CD4-positive, alpha-beta T cell (primary cell): Measurements from ENCODE around the gene EML6. TPM values are rescaled to one million over a fixed set of nuclear protein-coding genes. Genes with fewer than 3 reads are reported as not detected.

Source experiments
- ATAC-seq: fragments of 200-7000 bp; cut with Tn5 transposase; one replicate; pipeline ENCODE4 v1.10.0; 2022; ENCODE audit warnings: mild to moderate bottlenecking; ENCODE audit not compliant: poor library complexity
- CTCF ChIA-PET: fragments of 350-600 bp; sonication (Branson Sonifier 250); formaldehyde crosslinking; loops from one replicate; lab custom pipeline; 2021; ENCODE audit warnings: antibody characterized with exemption, inconsistent platforms; lab: Charles Lee
- POLR2A ChIA-PET: fragments of 350-600 bp; sonication (Branson Sonifier 250); formaldehyde crosslinking; loops from one replicate; lab custom pipeline; 2021; ENCODE audit warnings: antibody characterized with exemption, inconsistent platforms; lab: Charles Lee
- DNase-seq, 14 experiments: peaks; one replicate each; pipeline ENCODE4 v3.0.0-alpha.2; 2013 to 2020; ENCODE audit warnings: mixed read lengths in 2 of 14
- H3K27ac ChIP-seq, 2 donors: one replicate each; pipeline versions ENCODE4 v1.5.1 to v1.7.0; 2013; ENCODE audit warnings: low read length in 2 of 2, low read depth in 1 of 2, mild to moderate bottlenecking in 1 of 2
- H3K27me3 ChIP-seq, 2 experiments: 1 replicate in 1 of 2; 2 replicates in 1 of 2; pipeline versions ENCODE4 v1.6.1 to v1.7.0; 2013; ENCODE audit warnings: low read length in 2 of 2, control low read depth in 1 of 2, mild to moderate bottlenecking in 1 of 2, moderate library complexity in 1 of 2; ENCODE audit not compliant: insufficient read depth in 2 of 2, control insufficient read depth in 1 of 2
- H3K36me3 ChIP-seq: one replicate; pipeline ENCODE4 v1.6.1; 2013; ENCODE audit warnings: low read length, control low read depth; ENCODE audit not compliant: insufficient read depth
- H3K4me1 ChIP-seq: one replicate; pipeline ENCODE4 v1.6.1; 2013; ENCODE audit warnings: low read length, control low read depth; ENCODE audit not compliant: insufficient read depth
- H3K4me3 ChIP-seq: one replicate; pipeline ENCODE4 v1.5.1; 2013; ENCODE audit warnings: mild to moderate bottlenecking, low read length, moderate library complexity
- H3K9me3 ChIP-seq, 2 experiments: 1 replicate in 1 of 2; 2 replicates in 1 of 2; pipeline versions ENCODE4 v1.6.1 to v1.7.0; 2013; ENCODE audit warnings: low read length in 2 of 2, mild to moderate bottlenecking in 2 of 2, control low read depth in 1 of 2, moderate library complexity in 1 of 2; ENCODE audit not compliant: control insufficient read depth in 1 of 2, insufficient read depth in 1 of 2
- H3K27ac Mint-ChIP-seq: one replicate; pipeline ENCODE4 v1.8.0; 2020; ENCODE audit warnings: mixed read lengths
- H3K27me3 Mint-ChIP-seq: one replicate; pipeline ENCODE4 v1.8.0; 2021; ENCODE audit warnings: mixed read lengths
- H3K36me3 Mint-ChIP-seq: one replicate; pipeline ENCODE4 v1.8.0; 2021; ENCODE audit warnings: low read depth, mixed read lengths
- H3K4me1 Mint-ChIP-seq: one replicate; pipeline ENCODE4 v1.8.0; 2021; ENCODE audit warnings: low read depth, mixed read lengths
- H3K4me3 Mint-ChIP-seq: one replicate; pipeline ENCODE4 v1.8.0; 2020; ENCODE audit warnings: mild to moderate bottlenecking, mixed read lengths
- H3K9me3 Mint-ChIP-seq: one replicate; pipeline ENCODE4 v1.8.0; 2020; ENCODE audit warnings: mixed read lengths
- CTCF ChIP-seq: fragments of 200-600 bp; IDR thresholded peaks from one replicate; pipeline ENCODE4 v1.8.0; 2022; ENCODE audit warnings: antibody characterized with exemption, mild to moderate bottlenecking
- intact Hi-C, 2 experiments: fragments of 100-400 bp; cut with DNase I in 1 of 2; cut with micrococcal nuclease in 1 of 2; formaldehyde crosslinking; loops; one replicate each; pipeline versions ENCODE4 v1.15.1 to v1.9.0; 2023 to 2025; cut with DNase I, micrococcal nuclease
- total RNA-seq, 174 experiments: library from RNA in 2 of 174; stranded (reverse) in 2 of 174; gene quantifications; one replicate each; pipeline ENCODE4 v1.2.3 and lab custom pipeline; 2021 to 2026

Gene EML6
- total RNA-seq, 2 experiments from 2014 or later, result 0.22 to 0.34 TPM

- no peak for TF ChIP-seq CTCF
- intact Hi-C loops, result loop anchor here (5.0 to 10.0 kb wide), 4 partner anchors 109 to 729 kb away; no protein-coding TSS in a partner anchor
- Mint-ChIP-seq H3K4me3 (no peak overlapping the region), H3K36me3 (no peaks in the 10 kb centered on the region), H3K27ac (no peak overlapping the region), H3K9me3 (no peaks in the 10 kb centered on the region), H3K4me1 (no peaks in the 10 kb centered on the region), H3K27me3 (no peaks in the 10 kb centered on the region)
- Histone ChIP-seq H3K27ac (no peak overlapping the region), H3K27me3 (no peaks in the 10 kb centered on the region), H3K9me3 (no peaks in the 10 kb centered on the region), H3K36me3 (no peaks in the 10 kb centered on the region), H3K4me1 (no peaks in the 10 kb centered on the region), H3K4me3 (no peak overlapping the region)
- ChIA-PET POLR2A (no interaction called here), CTCF (no interaction called here)
- DNase-seq, result no peak
- ATAC-seq, result no peak
Observed at GRCh38 chr2:54836477-54836876, 113.0 kb downstream of the EML6 start.

GRCh38 chr2:54838585-54839035 is 115.1 kb downstream of the EML6 start:
- ChIA-PET POLR2A (interaction anchor here (0.7 to 0.9 kb wide), 3 partner anchors 12 to 336 kb away, joined by 3 to 4 read pairs (median 3); no protein-coding TSS in a partner anchor), CTCF (interaction anchor here (0.5 to 1.6 kb wide), 19 partner anchors 9 to 872 kb away, joined by 3 to 10 read pairs (median 4); partner anchors contain the start of gene EML6)
- Mint-ChIP-seq H3K27me3 (no peaks in the 10 kb centered on the region), H3K9me3 (no peaks in the 10 kb centered on the region), H3K4me1 (no peaks in the 10 kb centered on the region), H3K27ac (no peak overlapping the region), H3K36me3 (no peaks in the 10 kb centered on the region), H3K4me3 (no peak overlapping the region)
- ATAC-seq (peak; percentile 73), DNase-seq (peak; percentile 37 to 82 (median 54))
- Histone ChIP-seq H3K27me3 (no peaks in the 10 kb centered on the region), H3K27ac (no peak overlapping the region), H3K4me1 (no peaks in the 10 kb centered on the region), H3K36me3 (no peaks in the 10 kb centered on the region), H3K4me3 (no peak overlapping the region), H3K9me3 (no peaks in the 10 kb centered on the region)
- intact Hi-C loops, result loop anchor here (1.0 to 10.0 kb wide), 7 partner anchors 111 to 731 kb away; no protein-coding TSS in a partner anchor
- TF ChIP-seq CTCF, result peak; percentile 92

GRCh38 chr2:54839461-54840255 is 116.2 kb downstream of the EML6 start:
- intact Hi-C loops, result loop anchor here (2.0 to 10.0 kb wide), 5 partner anchors 112 to 732 kb away; no protein-coding TSS in a partner anchor
- H3K4me1 Mint-ChIP-seq, result no peaks in the 10 kb centered on the region
- Histone ChIP-seq H3K27me3 (no peaks in the 10 kb centered on the region), H3K36me3 (no peaks in the 10 kb centered on the region), H3K9me3 (no peaks in the 10 kb centered on the region), H3K4me1 (no peaks in the 10 kb centered on the region), H3K4me3 (no peak overlapping the region), H3K27ac (no peak overlapping the region)
- no peak overlapping the region for H3K4me3 Mint-ChIP-seq
- H3K36me3 Mint-ChIP-seq, result no peaks in the 10 kb centered on the region
- no peak for TF ChIP-seq CTCF
- CTCF ChIA-PET, result interaction anchor here (1.2 kb wide), 1 partner anchor 335 kb away, joined by 7 read pairs; no protein-coding TSS in a partner anchor
- no peak overlapping the region for H3K27ac Mint-ChIP-seq
- ATAC-seq, result no peak
- DNase-seq, result no peak
- no peaks in the 10 kb centered on the region for H3K27me3 Mint-ChIP-seq
- H3K9me3 Mint-ChIP-seq, result no peaks in the 10 kb centered on the region
- POLR2A ChIA-PET, result interaction anchor here (0.9 kb wide), 2 partner anchors 13 to 334 kb away, joined by 3 read pairs; no protein-coding TSS in a partner anchor
